GM12878 (cell line): ENCODE measurements around the gene GPR26. TPM values are rescaled to one million over a fixed set of nuclear protein-coding genes. Genes with fewer than 3 reads are reported as not detected.

Experiments
- ATAC-seq: fragments of 200-7000 bp; cut with Tn5 transposase; 3 replicates; pipeline ENCODE4 v1.9.1; 2020; ENCODE audit warnings: mild to moderate bottlenecking, moderate library complexity
- BruUV-seq: library from RNA; stranded (reverse); fragments of 400-500 nt; replicated peaks from 2 replicates; lab custom pipeline; 2021; lab: Mats Ljungman, UMichigan
- CTCF ChIA-PET: fragments of 300-600 bp; sonication (Branson Sonifier 250); formaldehyde crosslinking; extraction: SDS; loops from one replicate; lab custom pipeline; 2021; ENCODE audit warnings: inconsistent platforms; lab: Yijun Ruan, JAX
- POLR2A ChIA-PET: fragments of 350-600 bp; formaldehyde crosslinking; extraction: SDS; loops from one replicate; lab custom pipeline; 2021; ENCODE audit warnings: inconsistent platforms; lab: Charles Lee
- RAD21 ChIA-PET: fragments of 300-600 bp; sonication (Branson Sonifier 250); formaldehyde crosslinking; loops from one replicate; lab custom pipeline; 2023; ENCODE audit warnings: antibody characterized with exemption; ENCODE audit not compliant: unreplicated experiment; lab: Charles Lee
- SMC1A ChIA-PET: fragments of 300-600 bp; sonication (Branson Sonifier 250); formaldehyde crosslinking; loops from one replicate; lab custom pipeline; 2023; ENCODE audit not compliant: unreplicated experiment, uncharacterized antibody; lab: Charles Lee
- DNase-seq: peaks from one replicate; pipeline ENCODE4 v3.0.0-alpha.2; 2011; ENCODE audit warnings: low read depth, low spot score
- FAIRE-seq: peaks from 3 replicates; lab custom pipeline; 2011; peaks lifted over from hg19 to GRCh38; lab: Jason Lieb, UNC
- H2AFZ ChIP-seq: 2 replicates; pipeline ENCODE4 v1.6.0; 2011; ENCODE audit warnings: low read depth, low read length, control low read depth; ENCODE audit not compliant: control insufficient read depth
- H3K27ac ChIP-seq: 2 replicates; pipeline ENCODE4 v1.5.1; 2011; ENCODE audit warnings: control low read depth; ENCODE audit not compliant: control insufficient read depth, insufficient read depth
- H3K27me3 ChIP-seq, 2 experiments: replicated peaks in 1 of 2; 2 replicates each; pipeline versions ENCODE4 v1.6.0 to v1.6.1; 2011; ENCODE audit warnings: low read length in 1 of 2; ENCODE audit not compliant: control insufficient read depth in 2 of 2, insufficient read depth in 2 of 2
- H3K36me3 ChIP-seq, 2 experiments: 2 replicates each; pipeline ENCODE4 v1.5.1; 2011; ENCODE audit warnings: low read length in 1 of 2; ENCODE audit not compliant: control insufficient read depth in 2 of 2, insufficient read depth in 2 of 2
- H3K4me1 ChIP-seq: 2 replicates; pipeline ENCODE4 v1.6.1; 2011; ENCODE audit warnings: mild to moderate bottlenecking, low read length, moderate library complexity, mixed read lengths; ENCODE audit not compliant: control insufficient read depth, insufficient read depth
- H3K4me2 ChIP-seq: 2 replicates; pipeline ENCODE4 v1.6.0; 2011; ENCODE audit warnings: control low read depth; ENCODE audit not compliant: control insufficient read depth, insufficient read depth
- H3K4me3 ChIP-seq: fragments of 200-600 bp; sonication (generic); 2 replicates; pipeline ENCODE4 v1.5.1; 2016
- H3K79me2 ChIP-seq: 2 replicates; pipeline ENCODE4 v1.6.0; 2011; ENCODE audit warnings: low read length; ENCODE audit not compliant: control insufficient read depth, insufficient read depth
- H3K9ac ChIP-seq: 2 replicates; pipeline ENCODE4 v1.8.0; 2011; ENCODE audit warnings: low read length, control low read depth, mixed read lengths; ENCODE audit not compliant: control insufficient read depth, insufficient read depth
- H3K9me3 ChIP-seq: replicated peaks from 3 replicates; pipeline ENCODE4 v1.5.1; 2011; ENCODE audit warnings: mild to moderate bottlenecking, low read length; ENCODE audit not compliant: control insufficient read depth, insufficient read depth
- H4K20me1 ChIP-seq: 2 replicates; pipeline ENCODE4 v1.6.0; 2011; ENCODE audit not compliant: control insufficient read depth, insufficient read depth
- BRCA1 ChIP-seq: IDR thresholded peaks from 2 replicates; pipeline ENCODE4 v1.6.1; 2011; ENCODE audit warnings: low read depth, low read length, improper control_type of control experiment
- GABPA ChIP-seq: IDR thresholded peaks from 2 replicates; pipeline ENCODE4 v1.6.1; 2014; ENCODE audit warnings: antibody characterized with exemption, low read depth, mild to moderate bottlenecking, inconsistent platforms
- MXI1 ChIP-seq: fragments of 150-350 bp; IDR thresholded peaks from 2 replicates; pipeline ENCODE4 v1.6.1; 2011; ENCODE audit warnings: low read depth, mild to moderate bottlenecking, inconsistent platforms, low read length, improper control_type of control experiment
- NFIC ChIP-seq: IDR thresholded peaks from 2 replicates; pipeline ENCODE4 v1.6.1; 2012; ENCODE audit warnings: low read depth, mild to moderate bottlenecking, inconsistent platforms, low read length, moderate library complexity
- NR2C1 ChIP-seq: fragments of 450-650 bp; IDR thresholded peaks from 2 replicates; pipeline ENCODE4 v1.6.1; 2017; ENCODE audit warnings: antibody characterized with exemption, mild to moderate bottlenecking, moderate library complexity
- POU2F2 ChIP-seq: IDR thresholded peaks from 3 replicates; pipeline ENCODE4 v1.6.1; 2011; ENCODE audit warnings: low read depth, mild to moderate bottlenecking, low read length, borderline replicate concordance
- TCF12 ChIP-seq: IDR thresholded peaks from 2 replicates; pipeline ENCODE4 v1.6.1; 2011; ENCODE audit warnings: low read depth, mild to moderate bottlenecking, low read length
- ZNF217 ChIP-seq: fragments of 450-650 bp; IDR thresholded peaks from 2 replicates; pipeline ENCODE4 v1.6.1; 2017; ENCODE audit warnings: antibody characterized with exemption, mild to moderate bottlenecking
- WGBS: methylation state at CpG from one replicate; pipeline ENCODE4 v1.1.6; 2016; ENCODE audit warnings: low lambda C conversion rate; ENCODE audit not compliant: insufficient replicate concordance, insufficient coverage; ENCODE audit errors: missing lambda C conversion rate; 5-methylcytosine and 5-hydroxymethylcytosine counted together
- in situ Hi-C: fragments of 300-500 bp; cut with MboI; formaldehyde crosslinking; loops from 9 replicates; pipeline ENCODE4 v1.14.3; 2018; ENCODE audit warnings: mixed read lengths
- intact Hi-C: fragments of 100-400 bp; cut with micrococcal nuclease; formaldehyde crosslinking; loops from one replicate; pipeline ENCODE4 v1.14.2; 2022; ENCODE audit not compliant: unreplicated experiment
- polyA plus RNA-seq, 11 experiments: library from polyadenylated mRNA; depleted of rRNA in 4 of 11; unstranded in 6 of 11; stranded (reverse) in 5 of 11; fragments of >200 nt; fragmentation: Nextera tagmentation in 4 of 11; fragmentation: Illumina TruSeq in 1 of 11; extraction: Ambion mirVana in 4 of 11; extraction: Trizol in 1 of 11; gene quantifications; 1 replicate in 1 of 11; 2 replicates in 10 of 11; pipeline versions ENCODE4 v1.2.1 to v1.2.3, GENCODE V29; 2011 to 2016; ENCODE audit warnings: inconsistent platforms in 2 of 11, missing spikeins in 2 of 11, low read depth in 1 of 11
- total RNA-seq, 4 experiments: library from RNA; depleted of rRNA in 3 of 4; stranded (reverse); fragments of >200 nt in 3 of 4; fragmentation: Illumina TruSeq in 1 of 4; extraction: Trizol in 1 of 4; gene quantifications; 2 replicates each; pipeline versions ENCODE4 v1.2.1 to v1.2.3, GENCODE V29; 2013 to 2021
- TF ChIP-seq, protein P1 (sequence below): fragments of 450-650 bp; formaldehyde crosslinking; IDR thresholded peaks from 2 replicates; pipeline ENCODE4 v1.4.0; 2020; ENCODE audit warnings: mild to moderate bottlenecking, moderate library complexity
- TF ChIP-seq, protein P2 (sequence below): fragments of 450-650 bp; IDR thresholded peaks from 2 replicates; pipeline ENCODE4 v1.6.1; 2016; ENCODE audit warnings: mild to moderate bottlenecking
- TF ChIP-seq, protein P3 (sequence below): IDR thresholded peaks from 2 replicates; pipeline ENCODE4 v1.6.1; 2012; ENCODE audit warnings: low read depth, low read length, improper control_type of control experiment
- TF ChIP-seq, protein P4 (sequence below): IDR thresholded peaks from 2 replicates; pipeline ENCODE4 v1.6.1; 2011; ENCODE audit warnings: low read depth, mild to moderate bottlenecking, low read length, moderate library complexity, borderline replicate concordance; ENCODE audit errors: extremely low read depth
- TF ChIP-seq, protein P5 (sequence below): fragments of 450-650 bp; IDR thresholded peaks from 2 replicates; pipeline ENCODE4 v1.6.1; 2016; ENCODE audit warnings: mild to moderate bottlenecking, moderate library complexity, borderline replicate concordance

The GPR26 gene
- total and polyA plus RNA-seq, 10 of the 15 experiments (the other 5 are each of a cell fraction or from before 2014, with no cell fraction given) = 0.01 to 0.03 TPM; not detected in 8

DNA sequence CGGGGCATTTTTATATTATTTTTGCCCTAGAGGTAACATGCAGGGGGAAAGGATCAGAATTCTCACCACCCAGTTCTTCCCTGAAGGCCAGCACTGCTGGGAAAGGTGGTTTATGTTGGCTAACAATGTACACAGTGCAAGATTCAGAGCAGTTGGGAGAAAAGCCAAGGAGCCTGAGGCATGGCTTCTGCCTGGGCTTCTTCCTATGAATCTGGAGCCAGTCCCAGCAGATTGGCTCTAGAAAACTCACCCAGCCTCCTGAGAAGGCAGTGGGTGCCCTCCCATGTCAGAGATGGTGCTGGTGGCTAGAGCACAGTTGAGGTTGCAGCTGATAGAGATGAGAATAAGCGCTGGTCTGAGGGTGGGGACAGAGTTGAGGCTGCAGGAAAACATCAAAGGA is 44.7 kb upstream of the GPR26 start (continued):
- TF ChIP-seq, protein P1, sequence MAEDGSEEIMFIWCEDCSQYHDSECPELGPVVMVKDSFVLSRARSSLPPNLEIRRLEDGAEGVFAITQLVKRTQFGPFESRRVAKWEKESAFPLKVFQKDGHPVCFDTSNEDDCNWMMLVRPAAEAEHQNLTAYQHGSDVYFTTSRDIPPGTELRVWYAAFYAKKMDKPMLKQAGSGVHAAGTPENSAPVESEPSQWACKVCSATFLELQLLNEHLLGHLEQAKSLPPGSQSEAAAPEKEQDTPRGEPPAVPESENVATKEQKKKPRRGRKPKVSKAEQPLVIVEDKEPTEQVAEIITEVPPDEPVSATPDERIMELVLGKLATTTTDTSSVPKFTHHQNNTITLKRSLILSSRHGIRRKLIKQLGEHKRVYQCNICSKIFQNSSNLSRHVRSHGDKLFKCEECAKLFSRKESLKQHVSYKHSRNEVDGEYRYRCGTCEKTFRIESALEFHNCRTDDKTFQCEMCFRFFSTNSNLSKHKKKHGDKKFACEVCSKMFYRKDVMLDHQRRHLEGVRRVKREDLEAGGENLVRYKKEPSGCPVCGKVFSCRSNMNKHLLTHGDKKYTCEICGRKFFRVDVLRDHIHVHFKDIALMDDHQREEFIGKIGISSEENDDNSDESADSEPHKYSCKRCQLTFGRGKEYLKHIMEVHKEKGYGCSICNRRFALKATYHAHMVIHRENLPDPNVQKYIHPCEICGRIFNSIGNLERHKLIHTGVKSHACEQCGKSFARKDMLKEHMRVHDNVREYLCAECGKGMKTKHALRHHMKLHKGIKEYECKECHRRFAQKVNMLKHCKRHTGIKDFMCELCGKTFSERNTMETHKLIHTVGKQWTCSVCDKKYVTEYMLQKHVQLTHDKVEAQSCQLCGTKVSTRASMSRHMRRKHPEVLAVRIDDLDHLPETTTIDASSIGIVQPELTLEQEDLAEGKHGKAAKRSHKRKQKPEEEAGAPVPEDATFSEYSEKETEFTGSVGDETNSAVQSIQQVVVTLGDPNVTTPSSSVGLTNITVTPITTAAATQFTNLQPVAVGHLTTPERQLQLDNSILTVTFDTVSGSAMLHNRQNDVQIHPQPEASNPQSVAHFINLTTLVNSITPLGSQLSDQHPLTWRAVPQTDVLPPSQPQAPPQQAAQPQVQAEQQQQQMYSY (CRISPR knock-in tag) = no peak
- TF ChIP-seq MXI1 = no peak
- TF ChIP-seq NFIC = no peak
- TF ChIP-seq, all 136 proteins: peak for 0

DNA sequence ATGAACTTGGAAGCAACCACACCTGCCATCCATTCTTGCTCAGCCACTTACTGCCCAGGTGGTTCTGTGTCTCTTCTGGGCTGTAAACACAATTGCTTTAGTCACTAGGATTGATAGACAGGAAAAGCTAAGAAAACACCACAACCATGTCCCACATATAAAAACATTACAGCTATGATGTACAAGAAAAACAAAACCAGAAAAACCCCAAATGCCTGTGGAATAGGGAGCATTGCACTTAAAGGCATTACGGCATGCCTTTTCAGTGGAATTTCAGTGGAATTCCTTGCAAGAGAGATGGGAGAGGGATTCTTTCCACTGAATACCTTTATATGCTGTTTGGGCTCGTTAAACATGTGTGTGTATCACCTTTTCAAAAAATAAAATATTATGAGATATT is 44.2 kb upstream of the GPR26 start:
- no peak overlapping the region for H3K4me3 ChIP-seq
- peaks cover 0 to 6% of the 10 kb centered on the region in 2 experiments; a peak in 2 of 4 replicates for H3K27me3 ChIP-seq
- H3K9ac ChIP-seq = no peak overlapping the region
- no peak for FAIRE-seq
- no peaks in the 10 kb centered on the region for H3K4me1 ChIP-seq
- RAD21 ChIA-PET = no interaction called here
- no peak overlapping the region for H2AFZ ChIP-seq
- H3K36me3 ChIP-seq = no peaks in the 10 kb centered on the region
- no peaks in the 10 kb centered on the region for H3K79me2 ChIP-seq
- H3K27ac ChIP-seq = no peak overlapping the region
- H3K9me3 ChIP-seq = no peaks in the 10 kb centered on the region
- in situ Hi-C loops = no loop called here
- CTCF ChIA-PET = no interaction called here
- SMC1A ChIA-PET = no interaction called here
- ATAC-seq = no peak
- POLR2A ChIA-PET = no interaction called here
- WGBS = 21% methylated on average over 2 of the region's 2 CpGs
- H3K4me2 ChIP-seq = no peak overlapping the region
- no TSS peak for BruUV-seq
- no peaks in the 10 kb centered on the region for H4K20me1 ChIP-seq
- no peak for DNase-seq
- intact Hi-C loops = no loop called here
- no peak for TF ChIP-seq NR2C1
- TF ChIP-seq, protein P2, sequence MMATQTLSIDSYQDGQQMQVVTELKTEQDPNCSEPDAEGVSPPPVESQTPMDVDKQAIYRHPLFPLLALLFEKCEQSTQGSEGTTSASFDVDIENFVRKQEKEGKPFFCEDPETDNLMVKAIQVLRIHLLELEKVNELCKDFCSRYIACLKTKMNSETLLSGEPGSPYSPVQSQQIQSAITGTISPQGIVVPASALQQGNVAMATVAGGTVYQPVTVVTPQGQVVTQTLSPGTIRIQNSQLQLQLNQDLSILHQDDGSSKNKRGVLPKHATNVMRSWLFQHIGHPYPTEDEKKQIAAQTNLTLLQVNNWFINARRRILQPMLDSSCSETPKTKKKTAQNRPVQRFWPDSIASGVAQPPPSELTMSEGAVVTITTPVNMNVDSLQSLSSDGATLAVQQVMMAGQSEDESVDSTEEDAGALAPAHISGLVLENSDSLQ = no peak
- TF ChIP-seq POU2F2 = no peak
- no peak for TF ChIP-seq GABPA
- no peak for TF ChIP-seq ZNF217
- TF ChIP-seq, protein P3, sequence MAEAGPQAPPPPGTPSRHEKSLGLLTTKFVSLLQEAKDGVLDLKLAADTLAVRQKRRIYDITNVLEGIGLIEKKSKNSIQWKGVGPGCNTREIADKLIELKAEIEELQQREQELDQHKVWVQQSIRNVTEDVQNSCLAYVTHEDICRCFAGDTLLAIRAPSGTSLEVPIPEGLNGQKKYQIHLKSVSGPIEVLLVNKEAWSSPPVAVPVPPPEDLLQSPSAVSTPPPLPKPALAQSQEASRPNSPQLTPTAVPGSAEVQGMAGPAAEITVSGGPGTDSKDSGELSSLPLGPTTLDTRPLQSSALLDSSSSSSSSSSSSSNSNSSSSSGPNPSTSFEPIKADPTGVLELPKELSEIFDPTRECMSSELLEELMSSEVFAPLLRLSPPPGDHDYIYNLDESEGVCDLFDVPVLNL = no peak
- TF ChIP-seq, protein P4, sequence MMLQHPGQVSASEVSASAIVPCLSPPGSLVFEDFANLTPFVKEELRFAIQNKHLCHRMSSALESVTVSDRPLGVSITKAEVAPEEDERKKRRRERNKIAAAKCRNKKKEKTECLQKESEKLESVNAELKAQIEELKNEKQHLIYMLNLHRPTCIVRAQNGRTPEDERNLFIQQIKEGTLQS = no peak
- no peak for TF ChIP-seq TCF12
- TF ChIP-seq, protein P5, sequence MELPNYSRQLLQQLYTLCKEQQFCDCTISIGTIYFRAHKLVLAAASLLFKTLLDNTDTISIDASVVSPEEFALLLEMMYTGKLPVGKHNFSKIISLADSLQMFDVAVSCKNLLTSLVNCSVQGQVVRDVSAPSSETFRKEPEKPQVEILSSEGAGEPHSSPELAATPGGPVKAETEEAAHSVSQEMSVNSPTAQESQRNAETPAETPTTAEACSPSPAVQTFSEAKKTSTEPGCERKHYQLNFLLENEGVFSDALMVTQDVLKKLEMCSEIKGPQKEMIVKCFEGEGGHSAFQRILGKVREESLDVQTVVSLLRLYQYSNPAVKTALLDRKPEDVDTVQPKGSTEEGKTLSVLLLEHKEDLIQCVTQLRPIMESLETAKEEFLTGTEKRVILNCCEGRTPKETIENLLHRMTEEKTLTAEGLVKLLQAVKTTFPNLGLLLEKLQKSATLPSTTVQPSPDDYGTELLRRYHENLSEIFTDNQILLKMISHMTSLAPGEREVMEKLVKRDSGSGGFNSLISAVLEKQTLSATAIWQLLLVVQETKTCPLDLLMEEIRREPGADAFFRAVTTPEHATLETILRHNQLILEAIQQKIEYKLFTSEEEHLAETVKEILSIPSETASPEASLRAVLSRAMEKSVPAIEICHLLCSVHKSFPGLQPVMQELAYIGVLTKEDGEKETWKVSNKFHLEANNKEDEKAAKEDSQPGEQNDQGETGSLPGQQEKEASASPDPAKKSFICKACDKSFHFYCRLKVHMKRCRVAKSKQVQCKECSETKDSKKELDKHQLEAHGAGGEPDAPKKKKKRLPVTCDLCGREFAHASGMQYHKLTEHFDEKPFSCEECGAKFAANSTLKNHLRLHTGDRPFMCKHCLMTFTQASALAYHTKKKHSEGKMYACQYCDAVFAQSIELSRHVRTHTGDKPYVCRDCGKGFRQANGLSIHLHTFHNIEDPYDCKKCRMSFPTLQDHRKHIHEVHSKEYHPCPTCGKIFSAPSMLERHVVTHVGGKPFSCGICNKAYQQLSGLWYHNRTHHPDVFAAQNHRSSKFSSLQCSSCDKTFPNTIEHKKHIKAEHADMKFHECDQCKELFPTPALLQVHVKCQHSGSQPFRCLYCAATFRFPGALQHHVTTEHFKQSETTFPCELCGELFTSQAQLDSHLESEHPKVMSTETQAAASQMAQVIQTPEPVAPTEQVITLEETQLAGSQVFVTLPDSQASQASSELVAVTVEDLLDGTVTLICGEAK = no peak
- TF ChIP-seq BRCA1 = no peak
